NCI-H510A (cell line): ENCODE measurements around the gene MAPK4.

Experiments
- DNase-seq: peaks from one replicate; lab custom pipeline; 2025; lab: John Stamatoyannopoulos, UW

Gene MAPK4

GRCh38 chr18:50653402-50654093, 93.7 kb downstream of the MAPK4 start:
- DNase-seq = no peak

GRCh38 chr18:50654211-50654610, 94.3 kb downstream of the MAPK4 start:
- DNase-seq = no peak

- DNase-seq = no peak
These were observed 95.0 kb downstream of the MAPK4 start for GRCh38 chr18:50654658-50655550.

GRCh38 chr18:50656396-50656795, 96.5 kb downstream of the MAPK4 start:
- no peak for DNase-seq

- no peak for DNase-seq
These were observed 97.1 kb downstream of the MAPK4 start for GRCh38 chr18:50656841-50657470.

- no peak for DNase-seq
These were observed 98.7 kb downstream of the MAPK4 start for GRCh38 chr18:50658601-50659000.

GRCh38 chr18:50659091-50660003, 99.5 kb downstream of the MAPK4 start:
- no peak for DNase-seq

GRCh38 chr18:50661013-50661412, 101.1 kb downstream of the MAPK4 start:
- no peak for DNase-seq

GRCh38 chr18:50662177-50662576, 102.3 kb downstream of the MAPK4 start:
- no peak for DNase-seq

GRCh38 chr18:50662775-50663383, 103.0 kb downstream of the MAPK4 start:
- no peak for DNase-seq

- DNase-seq = no peak
These were observed 103.9 kb downstream of the MAPK4 start for GRCh38 chr18:50663626-50664441.

GRCh38 chr18:50665015-50665414, 105.1 kb downstream of the MAPK4 start:
- DNase-seq = no peak

- no peak for DNase-seq
These were observed 105.6 kb downstream of the MAPK4 start for GRCh38 chr18:50665519-50665918.

- no peak for DNase-seq
These were observed 106.6 kb downstream of the MAPK4 start for GRCh38 chr18:50666536-50666935.

GRCh38 chr18:50671376-50671775, 111.5 kb downstream of the MAPK4 start:
- DNase-seq = no peak

GRCh38 chr18:50674307-50674980, 114.6 kb downstream of the MAPK4 start:
- DNase-seq = no peak

GRCh38 chr18:50675043-50675442, 115.2 kb downstream of the MAPK4 start:
- DNase-seq = no peak

GRCh38 chr18:50678651-50679050, 118.8 kb downstream of the MAPK4 start:
- no peak for DNase-seq

GRCh38 chr18:50679056-50679455, 119.2 kb downstream of the MAPK4 start:
- DNase-seq = no peak

- DNase-seq = no peak
These were observed 119.8 kb downstream of the MAPK4 start for GRCh38 chr18:50679656-50680055.
